H1 (cell line): ENCODE results near the gene GNB1. TPM values are rescaled to one million over a fixed set of nuclear protein-coding genes. Genes with fewer than 3 reads are reported as not detected.

ENCODE experiments used
- ASH2L ChIP-seq: fragments of 200-600, 300-600 bp; sonication (generic); IDR thresholded peaks from one replicate; pipeline ENCODE4 v1.7.1; 2017; ENCODE audit warnings: low read length
- ATF3 ChIP-seq: IDR thresholded peaks from 2 replicates; pipeline ENCODE4 v1.6.1; 2011; ENCODE audit warnings: low read depth, mild to moderate bottlenecking, low read length; ENCODE audit not compliant: insufficient read depth
- BCL11A ChIP-seq, 2 experiments: IDR thresholded peaks; one replicate each; pipeline ENCODE4 v1.6.1; 2011; ENCODE audit warnings: low read depth in 2 of 2, low read length in 2 of 2, mild to moderate bottlenecking in 2 of 2
- CHD1 ChIP-seq: IDR thresholded peaks from 2 replicates; pipeline ENCODE4 v1.6.1; 2012; ENCODE audit warnings: low read depth, low read length, improper control_type of control experiment
- EZH2 ChIP-seq: fragments of 200-600 bp; sonication (generic); IDR thresholded peaks from 2 replicates; pipeline ENCODE4 v1.7.1; 2012; ENCODE audit warnings: low read depth, mild to moderate bottlenecking, moderate library complexity, low read length, inconsistent platforms; ENCODE audit not compliant: severe bottlenecking
- FOSL1 ChIP-seq: IDR thresholded peaks from 2 replicates; pipeline ENCODE4 v1.6.1; 2011; ENCODE audit warnings: mild to moderate bottlenecking, low read depth, low read length, moderate library complexity; ENCODE audit not compliant: insufficient read depth
- GABPA ChIP-seq: IDR thresholded peaks from 2 replicates; pipeline ENCODE4 v1.6.1; 2011; ENCODE audit warnings: mild to moderate bottlenecking, low read length, moderate library complexity, borderline replicate concordance; ENCODE audit not compliant: insufficient read depth
- HDAC2 ChIP-seq, 2 experiments: fragments of 300-600 bp in 1 of 2; sonication (generic) in 1 of 2; IDR thresholded peaks; 2 replicates each; pipeline ENCODE4 v1.6.1; 2011 to 2012; ENCODE audit warnings: low read depth in 2 of 2, low read length in 2 of 2, mild to moderate bottlenecking in 2 of 2, moderate library complexity in 2 of 2, borderline replicate concordance in 1 of 2, inconsistent platforms in 1 of 2
- HDAC6 ChIP-seq: IDR thresholded peaks from one replicate; pipeline ENCODE4 v1.7.1; 2012; ENCODE audit warnings: low read depth, mild to moderate bottlenecking, inconsistent platforms, low read length, moderate library complexity
- JUND ChIP-seq: IDR thresholded peaks from 2 replicates; pipeline ENCODE4 v1.6.1; 2011; ENCODE audit warnings: mild to moderate bottlenecking, improper control_type of control experiment, low read length
- MAFK ChIP-seq: IDR thresholded peaks from 2 replicates; pipeline ENCODE4 v1.6.1; 2012; ENCODE audit warnings: low read depth, mild to moderate bottlenecking, improper control_type of control experiment, low read length
- NANOG ChIP-seq: IDR thresholded peaks from 2 replicates; pipeline ENCODE4 v1.6.1; 2011; ENCODE audit warnings: low read length, low read depth, mild to moderate bottlenecking, inconsistent platforms; ENCODE audit not compliant: insufficient read depth, poor library complexity, severe bottlenecking
- NRF1 ChIP-seq: IDR thresholded peaks from 2 replicates; pipeline ENCODE4 v1.6.1; 2011; ENCODE audit warnings: mild to moderate bottlenecking, low read depth, low read length, improper control_type of control experiment
- RFX5 ChIP-seq: IDR thresholded peaks from 2 replicates; pipeline ENCODE4 v1.6.1; 2011; ENCODE audit warnings: low read depth, low read length, improper control_type of control experiment, borderline replicate concordance
- RNF2 ChIP-seq: fragments of 200-900, 300-1000 bp; sonication (generic); IDR thresholded peaks from 2 replicates; pipeline ENCODE4 v1.7.1; 2016; ENCODE audit warnings: borderline replicate concordance, low read depth, mild to moderate bottlenecking, antibody characterized with exemption, low read length; ENCODE audit not compliant: poor library complexity, severe bottlenecking; ENCODE audit errors: missing control alignments
- SAP30 ChIP-seq: fragments of 300-600 bp; sonication (generic); IDR thresholded peaks from 2 replicates; pipeline ENCODE4 v1.7.1; 2012; ENCODE audit warnings: low read length, moderate library complexity, mild to moderate bottlenecking, inconsistent platforms; ENCODE audit not compliant: insufficient read depth, insufficient replicate concordance
- SIN3A ChIP-seq, 2 experiments: IDR thresholded peaks in 1 of 2; conservative IDR thresholded peaks in 1 of 2; 2 replicates each; pipeline ENCODE4 v1.6.1; 2011 to 2012; ENCODE audit warnings: low read length in 2 of 2, improper control_type of control experiment in 1 of 2, low read depth in 1 of 2, mild to moderate bottlenecking in 1 of 2
- SIRT6 ChIP-seq: IDR thresholded peaks from one replicate; pipeline ENCODE4 v1.7.1; 2012; ENCODE audit warnings: low read length, inconsistent platforms
- SIX5 ChIP-seq: IDR thresholded peaks from 2 replicates; pipeline ENCODE4 v1.6.1; 2011; ENCODE audit warnings: mild to moderate bottlenecking, low read depth, low read length
- SRF ChIP-seq: IDR thresholded peaks from 2 replicates; pipeline ENCODE4 v1.6.1; 2011; ENCODE audit warnings: mild to moderate bottlenecking, low read depth, low read length, moderate library complexity
- SUZ12 ChIP-seq: fragments of 200-600 bp; sonication (generic); IDR thresholded peaks from 2 replicates; pipeline ENCODE4 v1.6.1; 2012; ENCODE audit warnings: mild to moderate bottlenecking, inconsistent platforms, low read length, moderate library complexity, mixed read lengths
- TBP ChIP-seq: IDR thresholded peaks from 2 replicates; pipeline ENCODE4 v1.6.1; 2011; ENCODE audit warnings: low read depth, low read length, improper control_type of control experiment
- TCF12 ChIP-seq: IDR thresholded peaks from 2 replicates; pipeline ENCODE4 v1.6.1; 2011; ENCODE audit warnings: low read depth, mild to moderate bottlenecking, low read length
- polyA plus RNA-seq, 7 experiments: library from polyadenylated mRNA; depleted of rRNA in 3 of 7; stranded (reverse) in 5 of 7; unstranded in 2 of 7; fragments of >200 nt in 5 of 7; fragments of 200-250 nt in 2 of 7; gene quantifications; 1 replicate in 5 of 7; 2 replicates in 1 of 7; 4 replicates in 1 of 7; pipeline versions ENCODE4 v1.2.1 to v1.2.3, GENCODE V29; 2011 to 2013; ENCODE audit warnings: missing spikeins in 2 of 7, mixed read lengths in 2 of 7
- total RNA-seq: library from RNA; stranded (reverse); fragmentation: NEBNext Ultra II Directional; extraction: Animal tissue kit (Norgen Biotek cat#: 25700); gene quantifications from 2 replicates; pipeline ENCODE4 v1.2.1, GENCODE V29; 2021

Gene GNB1
- total and polyA plus RNA-seq, 2 of the 8 experiments (the other 6 are each of a cell fraction or from before 2014, with no cell fraction given): 343 to 382 TPM

- TF ChIP-seq SUZ12: no peak; the same call in 1 of the 2 replicates
- no peak for TF ChIP-seq RNF2
- no peak for TF ChIP-seq FOSL1
- no peak for TF ChIP-seq CHD1
- peak; percentile 56 for TF ChIP-seq ASH2L
- no peak for TF ChIP-seq EZH2
- TF ChIP-seq TBP: peak; percentile 34; the same call in 1 of the 2 replicates
- no peak; a peak in 1 of 4 replicates for TF ChIP-seq SIN3A (conservative IDR thresholded peaks at IDR 0.05 in 1 of 2, IDR thresholded peaks at IDR 0.05 in 1 of 2; ENCODE audit: low read depth in 1 of 2, low read length in 2 of 2)
- no peak for TF ChIP-seq SIX5
- TF ChIP-seq GABPA: 0 out of 2 replicates have a peak, but pooled peaks have one; percentile 4
- no peak for TF ChIP-seq NRF1
- TF ChIP-seq HDAC6: no peak
- TF ChIP-seq SIRT6: no peak
- no peak for TF ChIP-seq ATF3
- no peak; the same call in 1 of the 2 replicates for TF ChIP-seq TCF12
- no peak for TF ChIP-seq RFX5
- TF ChIP-seq HDAC2 (IDR thresholded peaks at IDR 0.05; ENCODE audit: borderline replicate concordance in 1 of 2, low read depth in 2 of 2, low read length in 2 of 2): no peak
- TF ChIP-seq SAP30: no peak
- no peak for TF ChIP-seq JUND
- no peak for TF ChIP-seq MAFK
- no peak for TF ChIP-seq BCL11A (IDR thresholded peaks at IDR 0.05; ENCODE audit: low read depth in 2 of 2, low read length in 2 of 2)
- TF ChIP-seq NANOG: no peak
- TF ChIP-seq SRF: no peak
These were observed 112.1 kb downstream of the GNB1 start (continued) for GRCh38 chr1:1778663-1779319.
